Panc1 (cell line): ENCODE measurements around the gene SRSF3. TPM values are rescaled to one million over a fixed set of nuclear protein-coding genes. Genes with fewer than 3 reads are reported as not detected.

ENCODE experiments used
- ATAC-seq: fragments of 200-7000 bp; cut with Tn5 transposase; 2 replicates; pipeline ENCODE4 v1.9.1; 2020; ENCODE audit warnings: mild to moderate bottlenecking, moderate library complexity
- BruUV-seq: library from RNA; stranded (reverse); fragments of 400-500 nt; replicated peaks from 2 replicates; lab custom pipeline; 2021; lab: Mats Ljungman, UMichigan
- CTCF ChIA-PET: fragments of 300-600 bp; sonication (Branson Sonifier 250); formaldehyde crosslinking; loops from one replicate; lab custom pipeline; 2022; ENCODE audit warnings: antibody characterized with exemption; lab: Charles Lee
- POLR2A ChIA-PET: fragments of 300-600 bp; sonication (Branson Sonifier 250); formaldehyde crosslinking; loops from one replicate; lab custom pipeline; 2022; ENCODE audit warnings: antibody characterized with exemption; lab: Charles Lee
- DNase-seq: peaks from one replicate; pipeline ENCODE4 v3.0.0-alpha.2; 2010; ENCODE audit warnings: low read depth, low spot score
- H3K27ac ChIP-seq: 2 replicates; pipeline ENCODE4 v1.5.1; 2011; ENCODE audit warnings: mild to moderate bottlenecking, low read length, inconsistent platforms
- H3K27me3 ChIP-seq: fragments of 200-500 bp; sonication (Bioruptor generic); 2 replicates; pipeline ENCODE4 v1.6.0; 2014; ENCODE audit warnings: low read length, inconsistent platforms; ENCODE audit not compliant: control insufficient read depth, insufficient read depth
- H3K36me3 ChIP-seq: fragments of 200-500 bp; sonication (Bioruptor generic); 2 replicates; pipeline ENCODE4 v1.5.1; 2014; ENCODE audit warnings: inconsistent platforms, mild to moderate bottlenecking, low read length, moderate library complexity; ENCODE audit not compliant: control insufficient read depth, insufficient read depth
- H3K4me1 ChIP-seq: 2 replicates; pipeline ENCODE4 v1.5.1; 2011; ENCODE audit warnings: inconsistent platforms, mild to moderate bottlenecking, low read length, moderate library complexity; ENCODE audit not compliant: control insufficient read depth, insufficient read depth
- H3K4me3 ChIP-seq, 2 experiments: 2 replicates each; pipeline ENCODE4 v1.5.1; 2011 to 2012; ENCODE audit warnings: low read depth in 2 of 2, low read length in 2 of 2, mild to moderate bottlenecking in 2 of 2, inconsistent platforms in 1 of 2, moderate library complexity in 1 of 2
- H3K9me3 ChIP-seq: fragments of 200-500 bp; sonication (Bioruptor generic); 2 replicates; pipeline ENCODE4 v1.5.1; 2014; ENCODE audit warnings: low read depth, mild to moderate bottlenecking, inconsistent platforms, low read length, moderate library complexity; ENCODE audit not compliant: control insufficient read depth, insufficient read depth
- CTCF ChIP-seq: fragments of 450-650 bp; IDR thresholded peaks from 2 replicates; pipeline ENCODE4 v1.5.1; 2017; ENCODE audit warnings: mild to moderate bottlenecking
- POLR2AphosphoS5 ChIP-seq: IDR thresholded peaks from 2 replicates; pipeline ENCODE4 v1.6.1; 2012; ENCODE audit warnings: mild to moderate bottlenecking, low read depth, low read length, moderate library complexity
- REST ChIP-seq, 2 experiments: IDR thresholded peaks; 2 replicates each; pipeline ENCODE4 v1.6.1; 2011 to 2012; ENCODE audit warnings: low read depth in 2 of 2, control low read depth in 1 of 2, low read length in 1 of 2, mild to moderate bottlenecking in 1 of 2, moderate library complexity in 1 of 2; ENCODE audit not compliant: insufficient read depth in 1 of 2
- SIN3A ChIP-seq: IDR thresholded peaks from 2 replicates; pipeline ENCODE4 v1.6.1; 2012; ENCODE audit warnings: low read depth, mild to moderate bottlenecking, low read length, moderate library complexity, borderline replicate concordance; ENCODE audit not compliant: insufficient read depth
- TCF7L2 ChIP-seq: IDR thresholded peaks from 2 replicates; pipeline ENCODE4 v1.6.1; 2011; ENCODE audit warnings: mild to moderate bottlenecking, low read depth, low read length, inconsistent platforms
- in situ Hi-C: cut with HindIII; loops from 2 replicates; pipeline ENCODE4 v1.10.0; 2016; ENCODE audit warnings: low sequenced_read_pairs, low pct_unique_long_range_greater_than_20kb
- intact Hi-C: fragments of 100-400 bp; cut with micrococcal nuclease; formaldehyde crosslinking; loops from one replicate; pipeline ENCODE4 v1.10.0; 2022; ENCODE audit not compliant: unreplicated experiment
- total RNA-seq: library from RNA; stranded (reverse); gene quantifications from one replicate; pipeline ENCODE4 v1.2.1, GENCODE V29; 2021; ENCODE audit not compliant: unreplicated experiment

The SRSF3 gene
- total RNA-seq, 1 experiment from 2014 or later = 356 TPM

- in situ Hi-C loops = no loop called here
Measured at GRCh38 chr6:36623547-36624459, 29.6 kb downstream of the SRSF3 start.

GRCh38 chr6:36624461-36625157, 30.4 kb downstream of the SRSF3 start:
- in situ Hi-C loops = no loop called here
- no peaks in the 10 kb centered on the region for H3K27me3 ChIP-seq
- ATAC-seq (no peak), DNase-seq (no peak)
- H3K36me3 ChIP-seq = no peaks in the 10 kb centered on the region
- CTCF ChIA-PET = interaction anchor here (0.6 kb wide), 1 partner anchor 9 kb away, joined by 3 read pairs; no protein-coding TSS in a partner anchor
- H3K27ac ChIP-seq = peak overlapping the region; percentile 48; the same call in 1 of the 2 replicates
- TF ChIP-seq CTCF (no peak), POLR2AphosphoS5 (no peak), REST (IDR thresholded peaks at IDR 0.05; ENCODE audit: insufficient read depth in 1 of 2, low read depth in 2 of 2, low read length in 1 of 2) (no peak), SIN3A (no peak), TCF7L2 (no peak)
- H3K4me1 ChIP-seq = peaks cover 9% of the 10 kb centered on the region
- BruUV-seq = no TSS peak
- H3K9me3 ChIP-seq = no peaks in the 10 kb centered on the region
- POLR2A ChIA-PET = no interaction called here
- intact Hi-C loops = no loop called here
- H3K4me3 ChIP-seq = no peak overlapping the region

More at GRCh38 chr6:36623547-36624459, 29.6 kb downstream of the SRSF3 start:
- no TSS peak for BruUV-seq
- Histone ChIP-seq H3K9me3 (no peaks in the 10 kb centered on the region), H3K4me3 (no peak overlapping the region), H3K27me3 (no peaks in the 10 kb centered on the region), H3K36me3 (no peaks in the 10 kb centered on the region), H3K27ac (peak overlapping the region; percentile 57; the same call in 1 of the 2 replicates), H3K4me1 (peaks cover 9% of the 10 kb centered on the region)
- CTCF ChIA-PET = interaction anchor here (0.6 kb wide), 1 partner anchor 10 kb away, joined by 3 read pairs; no protein-coding TSS in a partner anchor
- peak; percentile 77 for ATAC-seq
- POLR2A ChIA-PET = no interaction called here
- intact Hi-C loops = loop anchor here (2.0 kb wide), 1 partner anchor 55 kb away; the partner anchor contains the start of gene CDKN1A
- peak; percentile 64 for DNase-seq
- TF ChIP-seq SIN3A = no peak
- TF ChIP-seq CTCF = peak; percentile 89
